HepG2 (cell line): Measurements from ENCODE around the gene P2RY2. TPM values are rescaled to one million over a fixed set of nuclear protein-coding genes. Genes with fewer than 3 reads are reported as not detected.

Source experiments
- CENPT ChIP-seq: sonication (generic); formaldehyde crosslinking; IDR thresholded peaks from 2 replicates; pipeline ENCODE4 v1.8.0; 2022; ENCODE audit warnings: low read depth, mild to moderate bottlenecking, moderate library complexity, missing genetic modification reagents
- EHMT2 ChIP-seq: fragments of 200-600 bp; sonication (generic); IDR thresholded peaks from 2 replicates; pipeline ENCODE4 v1.7.0; 2017; ENCODE audit warnings: antibody characterized with exemption, low read depth, low read length, borderline replicate concordance
- FOXO1 ChIP-seq: sonication (generic); formaldehyde crosslinking; IDR thresholded peaks from 2 replicates; pipeline ENCODE4 v1.4.0; 2020; ENCODE audit warnings: missing genetic modification reagents
- FOXP4 ChIP-seq: sonication (generic); formaldehyde crosslinking; IDR thresholded peaks from 2 replicates; pipeline ENCODE4 v1.4.0; 2020; ENCODE audit warnings: missing genetic modification reagents
- HCFC1 ChIP-seq: fragments of 150-350 bp; IDR thresholded peaks from 2 replicates; pipeline ENCODE4 v1.6.1; 2014; ENCODE audit warnings: low read depth, low read length
- IRF9 ChIP-seq: sonication (generic); formaldehyde crosslinking; IDR thresholded peaks from 2 replicates; pipeline ENCODE4 v1.8.0; 2022; ENCODE audit warnings: missing genetic modification reagents, mild to moderate bottlenecking, borderline replicate concordance
- MAFF ChIP-seq: IDR thresholded peaks from 2 replicates; pipeline ENCODE4 v1.6.1; 2011; ENCODE audit warnings: low read depth, low read length, improper control_type of control experiment
- MED1 ChIP-seq: sonication (generic); formaldehyde crosslinking; IDR thresholded peaks from 2 replicates; pipeline ENCODE4 v1.4.0; 2020; ENCODE audit warnings: missing genetic modification reagents
- MXD3 ChIP-seq: IDR thresholded peaks from 2 replicates; pipeline ENCODE4 v1.6.1; 2016; ENCODE audit warnings: mild to moderate bottlenecking, missing biosample characterization, missing genetic modification reagents
- RBFOX2 ChIP-seq: fragments of 200-400 bp; formaldehyde crosslinking; IDR thresholded peaks from 2 replicates; pipeline ENCODE4 v1.6.1; 2017; ENCODE audit warnings: low read depth, mild to moderate bottlenecking, low read length
- SOX5 ChIP-seq: IDR thresholded peaks from 2 replicates; pipeline ENCODE4 v1.6.1; 2016; ENCODE audit warnings: borderline replicate concordance
- ZBTB1 ChIP-seq: sonication (generic); formaldehyde crosslinking; IDR thresholded peaks from 2 replicates; pipeline ENCODE4 v1.4.0; 2020; ENCODE audit warnings: missing genetic modification reagents, borderline replicate concordance
- ZNF382 ChIP-seq: sonication (generic); formaldehyde crosslinking; IDR thresholded peaks from 2 replicates; pipeline ENCODE4 v1.5.0; 2020; ENCODE audit warnings: missing genetic modification reagents, mild to moderate bottlenecking, borderline replicate concordance
- ZNF414 ChIP-seq: sonication (generic); formaldehyde crosslinking; IDR thresholded peaks from 2 replicates; pipeline ENCODE4 v1.5.0; 2020; ENCODE audit warnings: missing genetic modification reagents
- polyA plus RNA-seq, 8 experiments: library from polyadenylated mRNA; depleted of rRNA in 3 of 8; stranded (reverse) in 7 of 8; unstranded in 1 of 8; fragments of >200 nt; fragmentation: Illumina TruSeq in 4 of 8; extraction: Trizol in 4 of 8; gene quantifications; 2 replicates each; pipeline versions ENCODE4 v1.2.1 to v1.2.3, GENCODE V29; 2011 to 2016; ENCODE audit warnings: low read depth in 4 of 8, missing spikeins in 1 of 8, mixed read lengths in 1 of 8; ENCODE audit not compliant: insufficient read depth in 1 of 8
- total RNA-seq, 5 experiments: library from RNA; depleted of rRNA; stranded (reverse); fragments of >200 nt; fragmentation: Illumina TruSeq; extraction: Trizol; gene quantifications; 2 replicates each; pipeline ENCODE4 v1.2.3, GENCODE V29; 2016; ENCODE audit warnings: low read depth in 1 of 5
- TF ChIP-seq, protein P1 (sequence below): IDR thresholded peaks from 2 replicates; pipeline ENCODE4 v1.6.1; 2016; ENCODE audit warnings: low read depth, missing genetic modification reagents, missing compliant biosample characterization
- TF ChIP-seq, protein P2 (sequence below): sonication (generic); formaldehyde crosslinking; IDR thresholded peaks from 2 replicates; pipeline ENCODE4 v1.4.0; 2020; ENCODE audit warnings: missing genetic modification reagents

Gene P2RY2
- total and polyA plus RNA-seq, 2 of the 13 experiments (the other 11 are each of a cell fraction or from before 2014, with no cell fraction given), result 0.95 to 3.1 TPM

- no peak for TF ChIP-seq MXD3 (CRISPR knock-in tag)
- TF ChIP-seq IRF9 (CRISPR knock-in tag), result no peak; the same call in 1 of the 2 replicates
- TF ChIP-seq CENPT (CRISPR knock-in tag), result no peak
- TF ChIP-seq ZNF382 (CRISPR knock-in tag), result no peak
- TF ChIP-seq HCFC1, result no peak
- TF ChIP-seq EHMT2, result peak; percentile 57; the same call in 1 of the 2 replicates
- TF ChIP-seq, protein P1, sequence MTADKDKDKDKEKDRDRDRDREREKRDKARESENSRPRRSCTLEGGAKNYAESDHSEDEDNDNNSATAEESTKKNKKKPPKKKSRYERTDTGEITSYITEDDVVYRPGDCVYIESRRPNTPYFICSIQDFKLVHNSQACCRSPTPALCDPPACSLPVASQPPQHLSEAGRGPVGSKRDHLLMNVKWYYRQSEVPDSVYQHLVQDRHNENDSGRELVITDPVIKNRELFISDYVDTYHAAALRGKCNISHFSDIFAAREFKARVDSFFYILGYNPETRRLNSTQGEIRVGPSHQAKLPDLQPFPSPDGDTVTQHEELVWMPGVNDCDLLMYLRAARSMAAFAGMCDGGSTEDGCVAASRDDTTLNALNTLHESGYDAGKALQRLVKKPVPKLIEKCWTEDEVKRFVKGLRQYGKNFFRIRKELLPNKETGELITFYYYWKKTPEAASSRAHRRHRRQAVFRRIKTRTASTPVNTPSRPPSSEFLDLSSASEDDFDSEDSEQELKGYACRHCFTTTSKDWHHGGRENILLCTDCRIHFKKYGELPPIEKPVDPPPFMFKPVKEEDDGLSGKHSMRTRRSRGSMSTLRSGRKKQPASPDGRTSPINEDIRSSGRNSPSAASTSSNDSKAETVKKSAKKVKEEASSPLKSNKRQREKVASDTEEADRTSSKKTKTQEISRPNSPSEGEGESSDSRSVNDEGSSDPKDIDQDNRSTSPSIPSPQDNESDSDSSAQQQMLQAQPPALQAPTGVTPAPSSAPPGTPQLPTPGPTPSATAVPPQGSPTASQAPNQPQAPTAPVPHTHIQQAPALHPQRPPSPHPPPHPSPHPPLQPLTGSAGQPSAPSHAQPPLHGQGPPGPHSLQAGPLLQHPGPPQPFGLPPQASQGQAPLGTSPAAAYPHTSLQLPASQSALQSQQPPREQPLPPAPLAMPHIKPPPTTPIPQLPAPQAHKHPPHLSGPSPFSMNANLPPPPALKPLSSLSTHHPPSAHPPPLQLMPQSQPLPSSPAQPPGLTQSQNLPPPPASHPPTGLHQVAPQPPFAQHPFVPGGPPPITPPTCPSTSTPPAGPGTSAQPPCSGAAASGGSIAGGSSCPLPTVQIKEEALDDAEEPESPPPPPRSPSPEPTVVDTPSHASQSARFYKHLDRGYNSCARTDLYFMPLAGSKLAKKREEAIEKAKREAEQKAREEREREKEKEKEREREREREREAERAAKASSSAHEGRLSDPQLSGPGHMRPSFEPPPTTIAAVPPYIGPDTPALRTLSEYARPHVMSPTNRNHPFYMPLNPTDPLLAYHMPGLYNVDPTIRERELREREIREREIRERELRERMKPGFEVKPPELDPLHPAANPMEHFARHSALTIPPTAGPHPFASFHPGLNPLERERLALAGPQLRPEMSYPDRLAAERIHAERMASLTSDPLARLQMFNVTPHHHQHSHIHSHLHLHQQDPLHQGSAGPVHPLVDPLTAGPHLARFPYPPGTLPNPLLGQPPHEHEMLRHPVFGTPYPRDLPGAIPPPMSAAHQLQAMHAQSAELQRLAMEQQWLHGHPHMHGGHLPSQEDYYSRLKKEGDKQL (CRISPR knock-in tag), result no peak
- no peak for TF ChIP-seq FOXO1 (CRISPR knock-in tag)
- no peak for TF ChIP-seq ZBTB1 (CRISPR knock-in tag)
- no peak for TF ChIP-seq ZNF414 (CRISPR knock-in tag)
- TF ChIP-seq RBFOX2, result no peak
- TF ChIP-seq MAFF, result no peak
- no peak for TF ChIP-seq SOX5
- no peak for TF ChIP-seq FOXP4
- TF ChIP-seq, protein P2, sequence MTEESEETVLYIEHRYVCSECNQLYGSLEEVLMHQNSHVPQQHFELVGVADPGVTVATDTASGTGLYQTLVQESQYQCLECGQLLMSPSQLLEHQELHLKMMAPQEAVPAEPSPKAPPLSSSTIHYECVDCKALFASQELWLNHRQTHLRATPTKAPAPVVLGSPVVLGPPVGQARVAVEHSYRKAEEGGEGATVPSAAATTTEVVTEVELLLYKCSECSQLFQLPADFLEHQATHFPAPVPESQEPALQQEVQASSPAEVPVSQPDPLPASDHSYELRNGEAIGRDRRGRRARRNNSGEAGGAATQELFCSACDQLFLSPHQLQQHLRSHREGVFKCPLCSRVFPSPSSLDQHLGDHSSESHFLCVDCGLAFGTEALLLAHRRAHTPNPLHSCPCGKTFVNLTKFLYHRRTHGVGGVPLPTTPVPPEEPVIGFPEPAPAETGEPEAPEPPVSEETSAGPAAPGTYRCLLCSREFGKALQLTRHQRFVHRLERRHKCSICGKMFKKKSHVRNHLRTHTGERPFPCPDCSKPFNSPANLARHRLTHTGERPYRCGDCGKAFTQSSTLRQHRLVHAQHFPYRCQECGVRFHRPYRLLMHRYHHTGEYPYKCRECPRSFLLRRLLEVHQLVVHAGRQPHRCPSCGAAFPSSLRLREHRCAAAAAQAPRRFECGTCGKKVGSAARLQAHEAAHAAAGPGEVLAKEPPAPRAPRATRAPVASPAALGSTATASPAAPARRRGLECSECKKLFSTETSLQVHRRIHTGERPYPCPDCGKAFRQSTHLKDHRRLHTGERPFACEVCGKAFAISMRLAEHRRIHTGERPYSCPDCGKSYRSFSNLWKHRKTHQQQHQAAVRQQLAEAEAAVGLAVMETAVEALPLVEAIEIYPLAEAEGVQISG (CRISPR knock-in tag), result peak; percentile 99
- TF ChIP-seq MED1 (CRISPR knock-in tag), result no peak; the same call in 1 of the 2 replicates
Measured at GRCh38 chr11:73242251-73243092, 24.4 kb downstream of the P2RY2 start (continued).
